HG03039 (cell line): ENCODE results near the gene RFK.
A peak's percentile ranks its signal among the peaks of the same experiment; 100 is the strongest.
"Not testable (repeated sequence)": the region's sequence is repeated elsewhere in the genome, so short reads cannot be mapped to it uniquely, and the experiment has no call there.

Experiments
- ATAC-seq: cut with Tn5 transposase; IDR thresholded peaks from one replicate; pipeline ENCODE4 v1.9.1; 2021; ENCODE audit warnings: mild to moderate bottlenecking, moderate library complexity; ENCODE audit not compliant: unreplicated experiment

RFK gene

DNA sequence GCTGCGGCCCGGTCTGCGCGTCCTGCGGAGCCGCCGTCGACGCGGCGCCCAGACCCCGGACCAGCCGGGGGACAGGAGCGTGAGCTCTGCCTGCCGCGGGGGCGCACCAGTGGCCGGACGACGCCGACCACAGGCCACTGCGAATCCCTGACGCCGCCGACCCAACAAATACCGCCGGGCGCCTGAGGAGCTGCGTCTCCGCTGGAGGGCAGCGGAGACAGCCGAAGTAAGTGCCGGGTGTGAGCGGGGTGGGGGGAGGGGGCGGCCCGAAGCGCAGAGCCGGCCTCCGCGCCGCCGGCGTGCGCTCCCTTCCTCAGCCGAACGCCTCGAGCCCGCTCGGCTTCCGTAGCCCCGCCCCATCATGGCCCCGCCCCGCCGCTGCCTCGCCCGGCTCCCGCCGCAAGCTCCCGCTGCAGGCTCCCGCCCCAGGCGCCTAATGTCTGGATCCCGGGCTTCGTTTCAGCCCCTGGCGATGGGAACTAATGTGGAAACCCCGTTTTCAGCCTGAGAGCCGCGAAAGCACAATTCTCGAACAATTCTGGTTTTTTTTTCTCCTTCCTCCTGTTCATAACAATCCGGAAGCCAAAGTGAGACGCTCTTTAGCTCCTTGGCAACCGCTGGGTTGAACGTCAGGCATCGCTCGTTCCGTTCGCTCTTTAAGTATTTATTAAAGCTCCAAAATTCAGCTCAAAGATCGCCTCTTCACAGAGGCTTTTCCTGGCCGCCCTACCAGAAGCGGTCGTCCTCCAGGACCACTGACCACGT lies at the start of gene RFK:
TSS of gene RFK (minus strand) at position 232 of the 765 bp plus-strand sequence. CDS start 255 bp downstream, outside the sequence.
- ATAC-seq, result peak; percentile 57

GRCh38 chr9:76443887-76444286 lies 49.7 kb upstream of the RFK start:
- no peak for ATAC-seq

GRCh38 chr9:76441551-76442322 lies 47.5 kb upstream of the RFK start:
- peak; percentile 66 for ATAC-seq

DNA sequence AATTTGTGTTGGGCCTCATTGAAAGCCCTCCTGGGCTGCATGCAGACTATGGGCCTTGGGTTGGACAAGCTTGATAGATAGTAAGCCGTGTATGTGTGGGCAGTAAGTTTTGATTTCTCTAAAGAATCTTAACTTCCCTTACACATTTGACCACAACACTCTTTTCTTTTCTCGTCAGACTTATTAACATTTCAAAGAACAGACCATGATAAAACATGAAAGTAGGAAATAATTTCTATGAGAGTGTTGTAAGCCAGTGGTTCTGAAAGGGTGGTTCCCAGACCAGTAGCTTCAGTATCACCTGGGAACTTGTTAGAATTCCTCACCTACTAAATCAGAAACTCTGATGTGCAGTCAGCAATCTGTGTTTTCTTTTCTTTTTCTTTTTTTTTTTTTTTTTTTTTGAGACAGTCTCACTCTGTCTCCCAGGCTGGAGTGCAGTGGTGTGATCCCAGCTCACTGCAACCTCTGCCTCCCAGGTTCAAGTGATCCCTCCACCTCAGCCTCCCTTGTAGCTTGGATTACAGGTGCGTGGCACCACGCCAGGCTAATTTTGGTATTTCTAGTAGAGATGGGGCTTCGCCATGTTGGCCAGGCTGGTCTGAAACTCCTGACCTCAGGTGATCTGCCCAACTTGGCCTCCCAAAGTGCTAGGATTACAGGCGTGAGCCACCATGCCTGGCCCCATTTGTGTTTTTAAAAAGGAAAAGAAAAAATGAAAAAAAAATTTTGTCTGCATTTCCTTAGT lies 44.8 kb upstream of the RFK start:
- peak; percentile 69 for ATAC-seq

DNA sequence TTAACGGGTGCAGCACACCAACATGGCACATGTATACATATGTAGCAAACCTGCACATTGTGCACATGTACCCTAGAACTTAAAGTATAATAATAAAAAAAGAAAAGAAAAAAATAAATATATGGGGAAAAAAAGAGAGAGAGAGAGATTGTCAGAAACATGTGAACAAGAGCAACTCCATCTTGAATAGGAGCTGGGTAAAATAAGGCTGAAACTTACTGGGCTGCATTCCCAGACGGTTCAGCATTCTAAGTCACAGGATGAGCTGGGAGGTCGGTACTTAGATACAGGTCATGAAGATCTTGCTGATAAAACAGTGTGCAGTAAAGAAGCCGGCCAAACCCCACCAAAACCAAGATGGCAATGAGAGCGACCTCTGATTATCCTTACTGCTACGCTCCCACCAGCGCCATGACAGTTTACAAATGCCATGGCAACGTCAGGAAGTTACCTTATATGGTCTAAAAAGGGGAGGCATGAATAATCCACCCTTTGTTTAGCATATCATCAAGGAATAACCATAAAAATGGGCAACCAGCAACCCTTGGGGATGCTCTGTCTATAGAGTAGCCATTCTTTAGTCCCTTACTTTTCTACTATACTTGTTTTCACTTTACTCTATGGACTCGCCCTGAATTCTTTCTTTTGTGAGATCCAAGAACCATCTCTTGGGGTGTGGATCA lies 42.9 kb upstream of the RFK start:
- not testable (repeated sequence) for ATAC-seq

DNA sequence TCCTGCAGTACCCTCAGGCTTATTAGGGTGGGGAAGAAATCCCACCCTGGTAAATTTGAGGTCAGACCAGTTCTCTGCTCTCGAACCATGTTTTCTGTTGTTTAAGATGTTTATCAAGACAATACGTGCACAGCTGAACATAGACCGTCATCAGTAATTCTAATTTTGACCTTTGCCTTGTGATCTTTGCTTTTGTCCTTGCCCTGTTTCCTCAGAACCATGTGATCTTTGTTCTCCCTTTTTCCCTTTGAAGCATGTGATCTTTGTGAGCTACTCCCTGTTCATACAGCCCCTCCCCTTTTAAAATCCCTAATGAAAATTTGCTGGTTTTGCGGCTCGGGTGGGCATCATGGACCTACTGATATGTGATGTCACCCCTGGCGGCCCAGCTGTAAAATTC lies 40.7 kb upstream of the RFK start:
- not testable (repeated sequence) for ATAC-seq

GRCh38 chr9:76433836-76434235 lies 39.6 kb upstream of the RFK start:
- no peak for ATAC-seq

DNA sequence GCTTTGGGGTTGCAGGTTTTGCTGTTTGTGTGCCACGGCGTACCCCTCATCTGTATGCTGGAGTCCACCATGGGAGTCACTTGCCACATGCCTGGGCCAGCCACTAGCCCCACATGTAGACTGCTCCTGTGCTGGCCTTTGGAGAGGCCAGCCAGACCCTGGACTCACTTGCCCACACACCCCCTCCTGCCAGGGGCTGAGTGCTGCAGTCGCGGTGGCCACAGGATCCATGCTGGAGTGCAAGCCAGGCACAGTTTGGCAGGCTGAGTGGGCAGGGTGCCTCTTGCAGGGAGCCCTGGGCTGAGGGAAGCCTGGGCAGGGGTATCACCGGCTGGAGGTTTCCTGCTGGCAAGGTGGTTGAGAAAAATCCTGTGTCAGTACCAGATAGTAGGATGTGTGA lies 39.2 kb upstream of the RFK start:
- ATAC-seq, result no peak

- no peak for ATAC-seq
Observed at GRCh38 chr9:76431601-76432000, 37.4 kb upstream of the RFK start.

DNA sequence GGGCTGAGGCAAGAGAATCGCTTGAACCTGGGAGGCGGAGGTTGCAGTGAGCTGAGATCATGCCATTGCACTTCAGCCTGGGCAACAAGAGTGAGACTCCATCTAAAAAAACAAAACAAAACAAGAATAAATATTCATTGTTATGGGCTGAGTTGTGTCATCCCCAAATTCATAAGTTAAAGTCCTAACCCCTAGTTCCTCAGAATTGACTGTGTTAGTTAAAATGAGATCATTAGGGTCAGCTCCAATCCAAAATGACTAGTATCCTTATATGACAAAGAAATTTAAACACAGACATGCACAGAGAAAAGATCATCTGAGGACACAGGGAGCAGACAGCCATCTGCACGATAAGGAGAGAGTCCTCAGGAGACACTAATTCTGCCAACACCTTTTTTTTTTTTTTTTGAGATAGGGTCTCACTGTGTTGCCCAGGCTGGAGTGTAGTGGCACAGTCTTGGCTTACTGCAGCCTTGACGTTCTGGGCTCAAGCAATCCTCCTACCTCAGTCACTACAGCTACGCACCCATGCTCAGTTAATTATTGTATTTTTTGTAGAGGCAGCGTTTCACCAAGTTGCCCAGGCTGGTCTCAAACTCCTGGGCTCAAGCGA lies 32.7 kb upstream of the RFK start:
- ATAC-seq, result no peak

GRCh38 chr9:76425677-76426453 lies 31.6 kb upstream of the RFK start:
- ATAC-seq, result no peak

DNA sequence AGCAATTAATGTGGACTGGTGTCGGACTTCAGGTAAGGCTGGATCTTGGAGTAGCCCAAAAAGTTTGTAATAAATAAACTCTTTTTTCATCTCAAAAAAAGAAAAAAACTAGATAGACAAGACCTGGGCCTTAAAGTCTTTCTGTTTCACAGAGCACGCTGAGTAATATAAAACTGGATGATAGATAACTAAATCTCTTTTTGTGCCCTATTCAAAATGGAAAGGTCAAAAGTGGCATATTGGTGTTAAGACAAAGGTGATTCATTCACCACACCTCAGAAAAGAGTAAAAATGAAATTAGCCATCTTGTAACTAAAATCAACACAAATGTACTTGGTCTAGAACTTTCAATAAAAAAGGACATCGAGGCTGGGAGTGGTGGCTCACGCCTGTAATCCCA lies 30.3 kb upstream of the RFK start:
- ATAC-seq, result no peak

DNA sequence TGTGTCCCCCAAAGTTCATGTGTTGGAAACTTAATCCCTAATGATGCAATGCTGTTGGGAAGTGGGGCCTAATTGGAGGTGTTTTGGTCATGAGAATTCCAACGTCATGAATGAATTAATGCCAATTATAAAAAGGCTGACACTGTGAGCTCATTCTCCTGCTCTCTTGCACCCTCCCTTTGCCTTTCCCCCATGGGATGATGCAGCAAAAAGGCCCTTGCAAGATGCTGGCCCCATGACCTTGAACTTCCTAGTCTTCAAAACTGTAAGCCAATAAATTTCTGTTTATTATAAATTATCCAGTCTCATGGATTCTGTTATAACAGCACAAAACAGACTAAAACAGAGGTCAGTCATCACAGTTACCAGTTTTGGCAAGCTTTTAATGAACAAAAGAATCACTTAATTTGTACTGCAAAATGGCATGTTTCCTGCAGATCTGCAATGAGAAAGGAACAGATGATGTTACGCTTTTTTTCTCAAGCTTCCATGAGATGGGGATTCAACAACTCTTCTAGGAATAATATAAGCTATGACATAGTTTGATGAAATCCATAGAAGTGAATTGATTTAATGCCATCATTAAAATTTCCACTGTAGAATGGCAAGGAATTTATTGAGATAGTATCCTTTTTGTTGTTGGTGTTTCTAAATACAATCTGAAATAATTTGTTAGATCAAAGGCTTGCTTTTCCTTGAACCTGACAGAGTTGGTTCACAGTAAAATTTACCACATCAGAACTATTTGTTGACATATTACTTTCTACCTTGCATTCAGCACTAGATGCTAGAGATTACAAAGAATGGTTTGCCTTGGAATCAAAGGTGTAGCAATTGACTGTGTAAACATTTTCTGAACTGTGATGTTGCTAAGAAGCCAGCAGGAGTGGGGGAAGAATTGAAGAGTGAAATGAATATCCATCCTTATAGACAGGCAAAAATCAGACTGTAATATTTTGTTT lies 29.3 kb upstream of the RFK start:
- no peak for ATAC-seq

- no peak for ATAC-seq
Observed at GRCh38 chr9:76419782-76420380, 25.7 kb upstream of the RFK start.

DNA sequence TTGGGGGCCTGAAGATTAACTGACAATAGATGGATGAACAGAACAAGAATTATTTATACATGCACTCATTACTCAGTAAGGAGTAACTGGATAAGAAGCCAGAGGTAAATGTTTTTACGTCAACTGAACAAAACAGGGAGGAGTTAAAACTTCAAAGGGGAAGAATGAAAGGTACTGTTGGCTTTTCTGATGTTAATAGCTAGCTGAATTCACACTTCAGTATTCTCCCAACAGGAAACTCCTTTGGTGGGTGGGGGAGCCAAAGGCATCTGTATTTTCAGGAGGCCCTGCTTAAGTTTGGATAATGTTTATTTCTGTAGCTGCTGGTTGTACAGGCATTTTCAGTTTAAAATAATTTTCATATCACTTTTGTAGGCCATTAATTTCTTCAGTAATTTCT lies 23.2 kb upstream of the RFK start:
- ATAC-seq, result no peak

DNA sequence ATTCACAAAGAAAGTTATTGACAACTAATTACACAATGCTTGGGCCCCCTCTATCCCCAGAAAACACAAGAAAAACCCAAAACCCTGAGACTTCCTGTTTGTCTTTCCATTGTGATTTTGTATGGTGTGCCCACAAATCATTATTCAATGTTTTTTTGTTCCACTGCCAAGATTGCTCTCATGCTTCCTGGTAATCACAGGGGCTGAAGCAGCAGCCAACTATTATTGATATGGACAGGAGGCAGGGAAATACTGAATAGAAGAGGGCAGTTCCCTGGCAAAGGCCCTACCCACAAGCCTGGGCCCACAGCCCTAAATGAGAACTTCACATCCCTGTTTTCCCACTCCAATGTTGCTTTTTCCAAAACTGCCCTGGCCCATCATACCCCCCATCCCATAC lies 21.5 kb upstream of the RFK start:
- no peak for ATAC-seq

DNA sequence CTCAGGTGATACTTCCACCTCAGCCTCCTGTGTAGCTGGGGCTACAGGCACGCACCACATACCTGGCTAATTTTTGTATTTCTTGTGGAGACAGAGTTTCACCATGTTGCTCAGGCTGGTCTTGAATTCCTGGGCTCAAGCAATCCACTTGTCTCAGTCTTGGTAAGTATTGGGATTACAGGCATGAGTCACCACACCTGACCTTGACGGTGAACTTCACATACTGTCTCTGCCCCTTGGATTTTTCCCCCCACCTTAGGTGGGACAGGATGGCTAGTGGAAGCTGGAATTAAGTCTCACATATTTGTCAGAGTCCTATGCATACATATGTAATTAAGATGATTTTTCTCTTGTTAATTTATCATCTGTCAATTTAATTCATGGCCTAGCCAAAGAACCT lies 20.9 kb upstream of the RFK start:
- no peak for ATAC-seq

DNA sequence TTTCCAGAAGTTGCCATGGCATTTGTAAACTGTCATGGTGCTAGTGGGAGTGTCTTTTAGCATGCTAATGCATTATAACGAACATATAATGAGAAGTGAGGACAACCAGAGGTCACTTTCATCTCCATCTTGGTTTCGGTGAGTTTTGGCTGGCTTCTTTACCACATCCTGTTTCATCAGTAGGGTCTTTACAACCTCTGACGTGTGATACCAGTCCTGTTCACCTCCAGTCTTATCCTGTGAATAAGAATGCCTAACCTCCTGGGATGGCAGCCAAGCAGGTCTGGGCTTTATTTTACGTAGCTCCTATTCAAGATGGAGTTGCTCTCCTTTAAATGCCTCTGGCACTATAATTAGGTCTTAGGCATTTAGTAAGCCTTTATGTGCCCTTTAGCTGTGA lies 20.4 kb upstream of the RFK start:
- no peak for ATAC-seq
